IMR-90 (cell line): ENCODE data around the gene TNFRSF1B. TPM values are rescaled to one million over a fixed set of nuclear protein-coding genes. Genes with fewer than 3 reads are reported as not detected.
A peak's percentile ranks its signal among the peaks of the same experiment; 100 is the strongest.

Experiments
- ATAC-seq: fragments of 200-7000 bp; cut with Tn5 transposase; 2 replicates; pipeline ENCODE4 v1.9.1; 2020; ENCODE audit warnings: low read depth, mild to moderate bottlenecking, moderate library complexity
- BruUV-seq: library from RNA; stranded (reverse); fragments of 400-500 nt; replicated peaks from 2 replicates; lab custom pipeline; 2021; lab: Mats Ljungman, UMichigan
- CTCF ChIA-PET: fragments of 300-600 bp; formaldehyde crosslinking; extraction: SDS; loops from one replicate; lab custom pipeline; 2021; ENCODE audit warnings: antibody characterized with exemption; lab: Yijun Ruan, JAX
- POLR2A ChIA-PET: fragments of 300-600 bp; sonication (Branson Sonifier 250); formaldehyde crosslinking; loops from one replicate; lab custom pipeline; 2022; ENCODE audit warnings: antibody characterized with exemption; ENCODE audit not compliant: unreplicated experiment; lab: Charles Lee
- DNase-seq: peaks from one replicate; pipeline ENCODE4 v3.0.0; 2013
- H2AFZ ChIP-seq: replicated peaks from 2 replicates; pipeline ENCODE3; 2013; ENCODE audit warnings: low read length, mild to moderate bottlenecking; ENCODE audit not compliant: poor library complexity
- H2AK5ac ChIP-seq: 2 replicates; pipeline ENCODE4 v1.6.1; 2013; ENCODE audit warnings: low read depth, low read length, inconsistent platforms
- H2AK9ac ChIP-seq: replicated peaks from 2 replicates; pipeline ENCODE3; 2013; ENCODE audit warnings: mild to moderate bottlenecking, low read depth, low read length, moderate library complexity; ENCODE audit not compliant: poor library complexity
- H2BK120ac ChIP-seq: 2 replicates; pipeline ENCODE4 v1.6.1; 2013; ENCODE audit warnings: low read depth, low read length, inconsistent platforms
- H2BK15ac ChIP-seq: 3 replicates; pipeline ENCODE4 v1.6.1; 2013; ENCODE audit warnings: low read depth, low read length, inconsistent platforms
- H2BK20ac ChIP-seq: 2 replicates; pipeline ENCODE4 v1.6.1; 2013; ENCODE audit warnings: low read depth, mild to moderate bottlenecking, inconsistent platforms, low read length, moderate library complexity
- H2BK5ac ChIP-seq: 2 replicates; pipeline ENCODE4 v1.6.1; 2013; ENCODE audit warnings: mild to moderate bottlenecking, low read depth, low read length, inconsistent platforms; ENCODE audit not compliant: poor library complexity, severe bottlenecking
- H3K14ac ChIP-seq: replicated peaks from 2 replicates; pipeline ENCODE4 v1.6.1; 2013; ENCODE audit warnings: low read depth, low read length, inconsistent platforms
- H3K18ac ChIP-seq: 2 replicates; pipeline ENCODE4 v1.6.1; 2013; ENCODE audit warnings: low read depth, low read length, control low read depth
- H3K23ac ChIP-seq: 2 replicates; pipeline ENCODE4 v1.6.1; 2013; ENCODE audit warnings: low read depth, low read length, inconsistent platforms
- H3K27ac ChIP-seq: 2 replicates; pipeline ENCODE4 v1.5.1; 2013; ENCODE audit warnings: mild to moderate bottlenecking, control low read depth, low read length; ENCODE audit not compliant: insufficient read depth
- H3K27me3 ChIP-seq: 2 replicates; pipeline ENCODE4 v1.6.1; 2013; ENCODE audit warnings: low read length; ENCODE audit not compliant: control insufficient read depth, insufficient read depth
- H3K36me3 ChIP-seq: 2 replicates; pipeline ENCODE4 v1.6.1; 2013; ENCODE audit warnings: low read length, mixed read lengths; ENCODE audit not compliant: control insufficient read depth, insufficient read depth
- H3K4ac ChIP-seq: 2 replicates; pipeline ENCODE4 v1.6.1; 2013; ENCODE audit warnings: low read depth, low read length, inconsistent platforms
- H3K4me1 ChIP-seq: 2 replicates; pipeline ENCODE4 v1.6.1; 2013; ENCODE audit warnings: low read length, mixed read lengths; ENCODE audit not compliant: control insufficient read depth, insufficient read depth
- H3K4me2 ChIP-seq: 2 replicates; pipeline ENCODE4 v1.6.1; 2013; ENCODE audit warnings: low read depth, mild to moderate bottlenecking, control low read depth, low read length, moderate library complexity
- H3K4me3 ChIP-seq: 2 replicates; pipeline ENCODE4 v1.5.1; 2013; ENCODE audit warnings: low read depth, mild to moderate bottlenecking, control low read depth, low read length, moderate library complexity; ENCODE audit not compliant: insufficient read depth
- H3K56ac ChIP-seq: 2 replicates; pipeline ENCODE4 v1.6.1; 2013; ENCODE audit warnings: low read length, inconsistent platforms; ENCODE audit not compliant: insufficient read depth; ENCODE audit errors: extremely low read depth
- H3K79me1 ChIP-seq, 2 experiments: 2 replicates each; pipeline ENCODE4 v1.6.1; 2013; ENCODE audit warnings: low read length in 2 of 2, inconsistent platforms in 1 of 2, low read depth in 1 of 2
- H3K9ac ChIP-seq: 2 replicates; pipeline ENCODE4 v1.6.1; 2013; ENCODE audit warnings: low read depth, low read length, control low read depth
- H3K9me1 ChIP-seq: 2 replicates; pipeline ENCODE4 v1.6.1; 2013; ENCODE audit warnings: low read length, inconsistent platforms; ENCODE audit not compliant: insufficient read depth
- H3K9me3 ChIP-seq: 2 replicates; pipeline ENCODE4 v1.6.1; 2013; ENCODE audit warnings: low read length; ENCODE audit not compliant: control insufficient read depth, insufficient read depth
- H4K20me1 ChIP-seq: 2 replicates; pipeline ENCODE4 v1.6.1; 2013; ENCODE audit warnings: low read length, inconsistent platforms; ENCODE audit not compliant: insufficient read depth
- H4K5ac ChIP-seq: 2 replicates; pipeline ENCODE4 v1.6.1; 2013; ENCODE audit warnings: mild to moderate bottlenecking, low read depth, low read length, control low read depth
- H4K8ac ChIP-seq, 2 experiments: 2 replicates each; pipeline ENCODE4 v1.6.1; 2013; ENCODE audit warnings: low read depth in 2 of 2, low read length in 2 of 2, control low read depth in 1 of 2, inconsistent platforms in 1 of 2
- H4K91ac ChIP-seq: 2 replicates; pipeline ENCODE4 v1.6.1; 2013; ENCODE audit warnings: low read depth, low read length, inconsistent platforms; ENCODE audit not compliant: insufficient read depth
- CHD1 ChIP-seq: IDR thresholded peaks from 2 replicates; pipeline ENCODE4 v1.6.1; 2012; ENCODE audit warnings: low read depth, low read length, improper control_type of control experiment
- MAFK ChIP-seq: IDR thresholded peaks from 2 replicates; pipeline ENCODE4 v1.6.1; 2012; ENCODE audit warnings: low read depth, low read length, improper control_type of control experiment
- RCOR1 ChIP-seq: IDR thresholded peaks from 2 replicates; pipeline ENCODE4 v1.6.1; 2012; ENCODE audit warnings: mild to moderate bottlenecking, low read length, improper control_type of control experiment; ENCODE audit not compliant: insufficient replicate concordance
- USF2 ChIP-seq: fragments of 150-350 bp; IDR thresholded peaks from 2 replicates; pipeline ENCODE4 v1.6.1; 2017; ENCODE audit warnings: mild to moderate bottlenecking, antibody characterized with exemption, low read length, low read depth
- WGBS, 2 experiments: methylation state at CpG; one replicate each; pipeline versions ENCODE4 v1.1.5 to v1.1.7; 2013; ENCODE audit warnings: missing lambda C conversion rate in 2 of 2; ENCODE audit not compliant: insufficient read length in 1 of 2; ENCODE audit errors: extremely low coverage in 2 of 2; 5-methylcytosine and 5-hydroxymethylcytosine counted together
- dilution Hi-C: fragments of 300-500 bp; cut with HindIII; formaldehyde crosslinking; loops from one replicate; pipeline ENCODE4 v1.14.3; 2018; ENCODE audit warnings: low sequenced_read_pairs; ENCODE audit not compliant: unreplicated experiment
- in situ Hi-C: fragments of 300-500 bp; cut with MboI; formaldehyde crosslinking; loops from 3 replicates; pipeline ENCODE4 v1.14.3; 2019; ENCODE audit warnings: low sequenced_read_pairs, inconsistent platforms, mixed read lengths
- intact Hi-C: fragments of 100-400 bp; cut with micrococcal nuclease; formaldehyde crosslinking; loops from 2 replicates; pipeline ENCODE4 v1.10.0; 2022
- polyA plus RNA-seq, 3 experiments: library from polyadenylated mRNA; depleted of rRNA; stranded (reverse); fragments of >200 nt; gene quantifications; 2 replicates each; pipeline ENCODE4 v1.2.3, GENCODE V29; 2012; ENCODE audit warnings: low replicate concordance in 1 of 3
- total RNA-seq: library from RNA; depleted of rRNA; stranded (reverse); fragments of >200 nt; gene quantifications from 2 replicates; pipeline ENCODE4 v1.2.3, GENCODE V29; 2012

TNFRSF1B gene
- total and polyA plus RNA-seq, 2 of the 4 experiments (the other 2 are of a cell fraction) = 4.3 to 8.9 TPM

GRCh38 chr1:12128120-12128519 is 38.7 kb upstream of the TNFRSF1B start:
- no peaks in the 10 kb centered on the region for H3K27me3 ChIP-seq
- no peak overlapping the region for H3K27ac ChIP-seq
- H3K4ac ChIP-seq = no peak overlapping the region
- DNase-seq (no peak), ATAC-seq (no peak)
- no peak overlapping the region for H3K4me3 ChIP-seq
- no peak overlapping the region for H3K56ac ChIP-seq
- WGBS, 2 experiments = 80% methylated on average over 8 of the region's 15 CpGs; no CpG with 5 or more reads in 1 of the 2 experiments
- H3K79me1 ChIP-seq = no peaks in the 10 kb centered on the region
- H2BK20ac ChIP-seq = no peak overlapping the region
- H2AK9ac ChIP-seq = peak overlapping the region; percentile 71
- H4K20me1 ChIP-seq = no peaks in the 10 kb centered on the region
- H2BK120ac ChIP-seq = no peak overlapping the region
- no peaks in the 10 kb centered on the region for H3K9me3 ChIP-seq
- H4K8ac ChIP-seq = no peak overlapping the region
- in situ Hi-C loops = loop anchor here (5.0 kb wide), 1 partner anchor 79 kb away; no protein-coding TSS in a partner anchor
- H3K18ac ChIP-seq = no peak overlapping the region
- H4K5ac ChIP-seq = no peak overlapping the region
- no peak overlapping the region for H3K23ac ChIP-seq
- no peak overlapping the region for H3K14ac ChIP-seq
- H3K4me2 ChIP-seq = no peak overlapping the region
- H2BK15ac ChIP-seq = no peak overlapping the region
- POLR2A ChIA-PET = no interaction called here
- H2AK5ac ChIP-seq = no peak overlapping the region
- no peaks in the 10 kb centered on the region for H3K9me1 ChIP-seq
- intact Hi-C loops = loop anchor here (10.0 kb wide), 1 partner anchor 527 kb away; no protein-coding TSS in a partner anchor
- no peaks in the 10 kb centered on the region for H3K36me3 ChIP-seq
- no TSS peak for BruUV-seq
- dilution Hi-C loops = no loop called here
- no peak overlapping the region for H4K91ac ChIP-seq
- peaks cover 3% of the 10 kb centered on the region; the same call in 1 of the 2 replicates for H3K4me1 ChIP-seq
- TF ChIP-seq USF2 (no peak), RCOR1 (no peak), MAFK (no peak), CHD1 (no peak)
- no peak overlapping the region for H2BK5ac ChIP-seq
- no peak overlapping the region for H3K9ac ChIP-seq
- CTCF ChIA-PET = no interaction called here
- H2AFZ ChIP-seq = peak overlapping the region; percentile 1
